HG03520 (cell line): Measurements from ENCODE around the gene PHF21B.

Experiments
- ATAC-seq: cut with Tn5 transposase; IDR thresholded peaks from one replicate; pipeline ENCODE4 v1.9.1; 2021; ENCODE audit warnings: mild to moderate bottlenecking, moderate library complexity; ENCODE audit not compliant: unreplicated experiment

The PHF21B gene

DNA sequence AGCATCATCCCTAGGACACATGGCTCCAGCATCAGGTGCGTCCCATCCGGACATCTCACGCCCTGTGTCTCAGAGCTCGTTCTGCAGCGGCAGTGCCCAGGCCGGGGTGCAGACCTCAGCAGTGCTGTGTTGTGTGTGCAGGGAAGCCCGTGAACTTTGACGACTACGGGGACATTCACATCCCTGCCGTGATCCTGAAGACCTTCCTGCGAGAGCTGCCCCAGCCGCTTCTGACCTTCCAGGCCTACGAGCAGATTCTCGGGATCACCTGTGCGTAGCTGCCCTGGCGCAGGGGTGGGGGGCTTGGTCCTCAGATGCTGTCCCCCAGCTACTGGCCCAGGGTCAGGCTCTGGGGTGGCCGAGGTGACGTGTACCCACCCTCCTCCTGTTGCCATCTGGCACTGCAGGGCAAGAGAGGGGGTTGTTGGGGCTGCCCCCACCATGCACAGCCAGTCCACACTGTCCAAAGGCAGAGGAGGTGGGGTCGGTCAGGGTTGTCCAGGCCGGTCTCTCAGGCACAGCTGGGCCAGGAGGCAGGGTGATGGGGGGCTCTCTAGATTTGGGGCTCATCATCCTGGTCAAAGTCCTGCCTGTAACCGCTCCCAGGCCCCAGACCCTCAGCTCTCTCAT lies 160.9 kb downstream of the PHF21B start:
- no peak for ATAC-seq

GRCh38 chr22:44848296-44848741 lies 161.5 kb downstream of the PHF21B start:
- ATAC-seq = no peak

- no peak for ATAC-seq
Measured at GRCh38 chr22:44847892-44848291, 161.9 kb downstream of the PHF21B start.

DNA sequence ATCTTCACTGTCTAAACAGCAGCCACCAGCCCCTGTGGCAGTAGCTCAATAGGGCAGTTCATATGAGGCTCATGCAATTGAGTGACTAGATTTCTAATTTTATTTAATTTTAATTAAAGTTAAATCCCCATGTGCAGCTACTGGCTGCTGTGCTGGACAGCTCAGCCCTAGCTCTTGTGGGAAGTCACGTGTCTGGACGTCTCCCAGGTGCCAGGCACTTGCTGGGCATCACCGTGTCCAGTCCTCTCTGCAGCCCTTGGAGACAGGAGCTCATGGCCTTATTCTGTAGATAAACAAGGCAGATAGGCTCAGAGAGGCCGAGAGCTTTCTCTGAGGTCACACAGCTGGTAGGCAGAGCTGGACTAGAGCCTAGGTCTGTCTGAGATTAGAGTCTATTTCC lies 162.4 kb downstream of the PHF21B start:
- no peak for ATAC-seq

GRCh38 chr22:44846726-44847275 lies 163.0 kb downstream of the PHF21B start:
- no peak for ATAC-seq

GRCh38 chr22:44845796-44846720 lies 163.7 kb downstream of the PHF21B start:
- ATAC-seq = no peak

DNA sequence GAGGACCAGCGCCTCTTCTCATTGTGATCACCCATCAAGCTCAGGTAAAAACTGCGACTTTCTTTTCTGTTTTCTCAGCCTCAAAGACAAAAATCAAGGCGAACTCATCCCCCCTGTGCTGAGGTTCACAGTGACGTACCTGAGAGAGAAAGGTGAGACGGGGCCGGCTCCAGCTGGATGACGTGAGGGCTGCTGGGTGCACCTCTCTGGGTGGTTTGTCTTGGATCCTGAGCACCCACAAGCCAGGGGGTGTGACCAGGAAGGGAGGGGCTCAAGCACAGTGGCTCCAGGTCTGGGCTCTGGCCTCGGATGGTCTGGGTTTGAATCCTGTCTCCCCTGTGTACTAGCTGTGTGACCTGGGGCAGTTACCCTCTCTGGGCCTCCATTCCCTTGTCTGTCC lies 164.6 kb downstream of the PHF21B start:
- no peak for ATAC-seq

GRCh38 chr22:44842417-44842816 lies 167.4 kb downstream of the PHF21B start:
- no peak for ATAC-seq

DNA sequence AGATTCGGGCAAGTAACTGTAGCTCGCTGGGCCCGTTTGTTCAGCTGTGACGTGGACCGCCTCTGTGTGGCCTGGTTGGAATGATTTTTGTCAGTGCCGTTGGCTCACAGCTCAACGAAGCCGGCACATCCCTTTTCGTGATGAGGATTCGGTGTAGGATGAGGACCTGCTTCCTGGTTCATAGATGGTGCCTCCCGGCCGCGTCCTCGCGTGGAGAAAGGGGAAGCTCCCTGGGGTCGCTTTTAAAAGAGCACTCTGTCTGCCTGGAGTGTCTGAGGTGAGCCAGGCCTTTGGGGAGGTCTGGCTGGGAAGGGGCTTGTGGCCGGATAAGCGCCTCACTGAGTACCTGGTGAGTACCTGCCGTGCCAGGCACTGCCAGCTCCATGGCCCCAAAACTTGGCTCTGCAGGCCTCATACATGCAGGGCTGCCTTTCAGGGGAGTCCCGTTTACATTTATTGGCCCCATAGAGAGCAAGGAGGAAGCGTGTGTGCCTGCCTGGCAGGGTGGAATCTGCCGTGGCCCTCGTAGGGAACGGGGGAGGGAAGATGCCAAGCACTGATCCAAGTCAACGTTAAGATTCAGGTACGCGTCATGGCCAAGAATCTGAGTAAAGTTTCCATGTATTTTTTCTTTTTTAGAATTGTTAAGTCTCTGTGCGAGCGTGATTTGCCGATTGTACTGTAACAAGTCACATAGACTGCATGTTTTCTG lies 169.0 kb downstream of the PHF21B start:
- ATAC-seq = no peak

GRCh38 chr22:44839721-44840120 lies 170.1 kb downstream of the PHF21B start:
- ATAC-seq = no peak

DNA sequence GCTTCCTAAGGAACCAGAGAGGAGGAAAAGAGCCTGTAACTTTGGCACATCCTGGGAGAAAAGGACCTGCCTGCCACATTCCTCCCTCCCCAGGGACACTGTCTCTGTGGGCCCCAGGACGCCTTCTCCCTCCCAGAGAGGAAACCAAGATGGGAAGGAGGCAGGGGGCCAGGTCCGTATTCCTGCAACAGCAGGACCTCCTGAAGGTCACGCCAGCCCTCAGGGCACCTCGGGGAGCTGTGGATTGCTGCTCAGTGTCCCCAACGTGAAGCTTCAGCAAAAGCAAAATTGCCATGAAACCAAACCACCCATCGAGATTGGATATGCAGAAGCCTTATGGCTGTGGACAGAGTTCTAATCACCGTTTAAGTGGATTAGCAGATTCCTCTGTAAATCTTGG lies 170.7 kb downstream of the PHF21B start:
- no peak for ATAC-seq

DNA sequence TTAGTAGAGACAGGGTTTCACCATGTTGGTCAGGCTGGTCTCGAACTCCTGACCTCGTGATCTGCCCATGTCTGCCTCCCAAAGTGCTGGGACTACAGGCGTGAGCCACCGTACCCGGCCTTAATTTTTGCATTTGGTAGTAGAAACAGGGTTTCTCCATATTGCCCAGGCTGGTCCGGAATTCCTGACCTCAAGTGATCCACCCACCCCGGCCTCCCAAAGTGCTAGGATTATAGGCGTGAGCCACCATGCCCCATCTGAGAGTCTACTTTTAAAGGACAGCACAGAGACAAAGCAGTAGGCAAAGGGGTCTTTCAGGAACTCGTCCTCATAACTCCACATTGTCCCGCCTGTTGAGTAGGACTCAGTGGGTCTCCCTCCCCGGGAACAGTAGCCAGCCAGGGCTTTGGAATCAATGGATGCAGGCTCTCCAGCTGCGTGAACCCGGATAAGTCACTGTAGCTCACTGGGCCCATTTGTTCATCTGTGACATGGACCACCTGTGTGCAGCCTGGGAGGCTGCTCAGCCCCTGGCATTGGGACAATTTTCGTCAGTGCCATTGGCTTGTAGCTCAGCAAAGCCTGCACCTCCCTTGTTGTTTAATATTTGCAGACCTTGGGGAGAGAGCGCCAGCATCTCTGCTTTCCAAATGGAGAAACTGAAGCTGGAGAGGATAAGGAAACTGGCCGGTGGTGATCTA lies 171.3 kb downstream of the PHF21B start:
- ATAC-seq = no peak

DNA sequence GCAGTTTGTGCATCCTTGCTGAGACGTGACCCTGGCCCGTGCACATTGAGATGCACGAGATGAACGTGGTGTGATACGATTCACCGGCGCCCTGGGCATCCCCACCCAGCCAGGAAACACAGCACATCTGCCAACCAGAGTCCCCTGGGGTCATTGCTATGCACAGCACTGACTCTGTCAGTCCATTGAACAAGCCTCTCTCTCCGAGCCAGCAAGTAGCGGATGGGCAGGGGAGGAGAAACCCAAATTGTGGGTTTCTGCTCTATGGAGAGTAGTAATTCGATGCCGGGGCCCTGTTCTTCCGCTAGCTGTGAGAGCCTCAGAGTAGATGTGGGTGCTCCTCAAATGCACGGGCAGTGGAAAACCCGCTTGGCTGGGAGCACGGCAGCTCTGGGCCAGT lies 172.3 kb downstream of the PHF21B start:
- no peak for ATAC-seq

DNA sequence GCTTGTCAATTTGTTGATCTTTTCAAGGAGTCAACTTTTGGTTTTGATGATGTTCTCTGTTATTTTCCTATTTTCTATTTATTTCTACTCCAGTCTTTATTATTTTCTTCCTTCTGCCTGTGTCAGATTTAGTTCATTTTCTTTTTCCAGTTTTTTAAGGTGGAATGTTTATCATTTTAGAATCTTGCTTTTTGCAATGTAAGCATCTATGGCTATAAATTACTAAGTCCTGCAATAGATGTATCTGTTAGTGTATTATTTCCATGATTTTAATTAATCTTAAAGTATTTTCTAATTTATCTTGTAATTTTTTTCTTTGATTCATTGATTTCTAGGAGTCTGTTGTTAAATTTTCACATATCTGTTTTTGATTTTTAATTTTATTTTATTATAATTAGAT lies 175.7 kb downstream of the PHF21B start:
- no peak for ATAC-seq

DNA sequence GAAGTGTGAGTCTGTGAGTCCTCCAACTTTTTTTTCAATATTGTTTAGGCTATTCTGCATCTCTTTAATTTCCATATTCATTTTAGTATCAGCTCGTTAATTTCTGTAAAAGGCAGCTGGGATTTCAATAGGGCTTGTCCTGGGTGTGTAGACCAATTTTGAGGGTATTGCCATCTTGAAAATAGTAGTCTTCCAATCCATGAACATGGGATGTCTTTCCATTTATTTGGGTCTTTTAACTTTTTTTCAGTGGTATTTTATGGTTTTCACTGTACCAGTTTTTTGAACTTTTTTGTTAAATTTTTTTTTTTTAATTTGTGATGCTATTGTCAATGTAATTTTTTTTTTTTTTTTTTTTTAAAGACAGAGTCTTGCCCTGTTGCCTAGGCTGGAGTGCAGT lies 177.9 kb downstream of the PHF21B start:
- ATAC-seq = no peak
